PFSK-1 (cell line): Measurements from ENCODE around the gene ADGRA1.

Experiments used
- FOXP2 ChIP-seq: optimal IDR thresholded peaks from 2 replicates; pipeline ENCODE3; 2011; ENCODE audit warnings: borderline replicate concordance, control low read depth, inconsistent platforms; ENCODE audit not compliant: insufficient read depth; ENCODE audit errors: extremely low read length, extremely low read depth
- POLR2AphosphoS5 ChIP-seq: IDR thresholded peaks from 2 replicates; pipeline ENCODE4 v1.6.1; 2012; ENCODE audit warnings: low read depth, mild to moderate bottlenecking, control low read depth, low read length, moderate library complexity
- SIN3A ChIP-seq: IDR thresholded peaks from 2 replicates; pipeline ENCODE4 v1.6.1; 2012; ENCODE audit warnings: mild to moderate bottlenecking, low read length, moderate library complexity, borderline replicate concordance; ENCODE audit not compliant: insufficient read depth
- TAF1 ChIP-seq: IDR thresholded peaks from 2 replicates; pipeline ENCODE4 v1.6.1; 2012; ENCODE audit warnings: low read length, control low read depth, borderline replicate concordance; ENCODE audit not compliant: insufficient read depth
- TF ChIP-seq, protein P1 (sequence below), 2 experiments: IDR thresholded peaks; 2 replicates each; pipeline versions ENCODE4 v1.6.1 to v1.8.0; 2011 to 2012; ENCODE audit warnings: low read depth in 2 of 2, low read length in 2 of 2, control low read depth in 1 of 2, inconsistent platforms in 1 of 2, mild to moderate bottlenecking in 1 of 2, moderate library complexity in 1 of 2; ENCODE audit not compliant: insufficient read depth in 1 of 2

ADGRA1 gene

DNA sequence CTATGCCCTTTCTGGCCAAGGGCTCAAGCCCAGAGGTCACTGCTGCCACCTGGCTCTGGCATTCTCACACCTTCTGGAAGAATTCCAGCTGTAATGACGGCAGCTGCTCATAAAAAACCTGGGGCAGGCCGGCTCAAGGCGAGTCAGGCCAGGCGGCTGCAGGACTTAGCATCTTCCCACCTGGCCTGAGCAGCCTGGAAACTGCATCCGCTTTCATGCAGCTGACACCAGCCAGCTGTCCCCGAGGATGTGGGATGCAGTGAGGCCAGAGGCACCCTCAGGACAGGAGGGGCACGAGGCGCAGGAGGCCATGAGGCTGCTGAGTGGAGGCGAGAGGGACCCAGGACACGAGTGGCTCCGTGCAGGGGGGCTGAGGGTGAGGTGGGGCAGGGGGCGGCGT is 47.5 kb upstream of the ADGRA1 start:
- TF ChIP-seq, protein P1, sequence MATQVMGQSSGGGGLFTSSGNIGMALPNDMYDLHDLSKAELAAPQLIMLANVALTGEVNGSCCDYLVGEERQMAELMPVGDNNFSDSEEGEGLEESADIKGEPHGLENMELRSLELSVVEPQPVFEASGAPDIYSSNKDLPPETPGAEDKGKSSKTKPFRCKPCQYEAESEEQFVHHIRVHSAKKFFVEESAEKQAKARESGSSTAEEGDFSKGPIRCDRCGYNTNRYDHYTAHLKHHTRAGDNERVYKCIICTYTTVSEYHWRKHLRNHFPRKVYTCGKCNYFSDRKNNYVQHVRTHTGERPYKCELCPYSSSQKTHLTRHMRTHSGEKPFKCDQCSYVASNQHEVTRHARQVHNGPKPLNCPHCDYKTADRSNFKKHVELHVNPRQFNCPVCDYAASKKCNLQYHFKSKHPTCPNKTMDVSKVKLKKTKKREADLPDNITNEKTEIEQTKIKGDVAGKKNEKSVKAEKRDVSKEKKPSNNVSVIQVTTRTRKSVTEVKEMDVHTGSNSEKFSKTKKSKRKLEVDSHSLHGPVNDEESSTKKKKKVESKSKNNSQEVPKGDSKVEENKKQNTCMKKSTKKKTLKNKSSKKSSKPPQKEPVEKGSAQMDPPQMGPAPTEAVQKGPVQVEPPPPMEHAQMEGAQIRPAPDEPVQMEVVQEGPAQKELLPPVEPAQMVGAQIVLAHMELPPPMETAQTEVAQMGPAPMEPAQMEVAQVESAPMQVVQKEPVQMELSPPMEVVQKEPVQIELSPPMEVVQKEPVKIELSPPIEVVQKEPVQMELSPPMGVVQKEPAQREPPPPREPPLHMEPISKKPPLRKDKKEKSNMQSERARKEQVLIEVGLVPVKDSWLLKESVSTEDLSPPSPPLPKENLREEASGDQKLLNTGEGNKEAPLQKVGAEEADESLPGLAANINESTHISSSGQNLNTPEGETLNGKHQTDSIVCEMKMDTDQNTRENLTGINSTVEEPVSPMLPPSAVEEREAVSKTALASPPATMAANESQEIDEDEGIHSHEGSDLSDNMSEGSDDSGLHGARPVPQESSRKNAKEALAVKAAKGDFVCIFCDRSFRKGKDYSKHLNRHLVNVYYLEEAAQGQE (IDR thresholded peaks at IDR 0.05; ENCODE audit: insufficient read depth in 1 of 2, low read depth in 2 of 2, low read length in 2 of 2): no peak
- TF ChIP-seq POLR2AphosphoS5 (no peak), FOXP2 (no peak), SIN3A (no peak)

DNA sequence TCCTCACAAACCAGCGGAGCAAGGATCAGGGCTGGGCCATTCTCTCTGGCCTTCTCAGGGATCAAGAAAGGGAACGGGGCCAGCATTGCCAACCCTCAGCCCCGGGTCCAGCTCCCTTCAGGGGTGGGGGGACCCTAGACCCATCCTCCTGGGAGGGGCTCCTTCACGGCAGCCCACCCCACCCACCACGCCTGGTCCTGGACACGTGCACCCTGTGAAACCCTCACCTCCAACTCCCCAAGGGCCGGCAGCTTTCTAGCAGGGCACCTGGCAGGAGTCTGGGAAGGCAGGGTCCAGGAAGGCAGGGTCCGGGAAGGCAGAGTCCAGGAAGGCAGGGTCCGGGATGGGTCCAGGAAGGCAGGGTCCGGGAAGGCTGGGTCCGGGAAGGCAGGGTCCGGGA is 46.6 kb upstream of the ADGRA1 start:
- TF ChIP-seq, protein P1 (IDR thresholded peaks at IDR 0.05; ENCODE audit: insufficient read depth in 1 of 2, low read depth in 2 of 2, low read length in 2 of 2): no peak
- TF ChIP-seq FOXP2 (no peak), SIN3A (no peak), POLR2AphosphoS5 (no peak), TAF1 (no peak)

GRCh38 chr10:133042061-133042460 is 45.7 kb upstream of the ADGRA1 start:
- TF ChIP-seq TAF1 (no peak), POLR2AphosphoS5 (no peak), SIN3A (no peak), FOXP2 (no peak)
- TF ChIP-seq, protein P1 (IDR thresholded peaks at IDR 0.05; ENCODE audit: insufficient read depth in 1 of 2, low read depth in 2 of 2, low read length in 2 of 2): no peak

DNA sequence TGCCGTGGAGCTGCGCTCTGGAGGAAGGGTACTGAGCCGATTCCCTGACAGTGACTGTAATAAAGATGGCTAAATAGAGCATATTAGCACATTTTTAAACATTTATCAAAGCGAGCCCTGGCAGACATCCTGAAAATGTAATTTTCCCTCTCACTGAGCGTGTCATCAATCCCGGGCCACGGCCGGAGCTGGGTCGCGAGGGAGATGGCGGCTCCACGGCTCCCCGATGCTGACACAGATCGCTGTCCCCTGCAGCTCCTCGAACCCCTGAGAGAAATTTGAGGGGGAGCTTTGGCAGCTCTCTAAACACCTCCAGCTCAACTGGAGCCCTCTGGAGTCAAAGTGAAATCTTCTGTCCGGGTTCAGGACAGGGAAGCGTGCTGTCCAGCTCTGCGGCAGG is 44.9 kb upstream of the ADGRA1 start:
- TF ChIP-seq TAF1 (no peak), FOXP2 (no peak), SIN3A (no peak), POLR2AphosphoS5 (no peak)
- TF ChIP-seq, protein P1 (IDR thresholded peaks at IDR 0.05; ENCODE audit: insufficient read depth in 1 of 2, low read depth in 2 of 2, low read length in 2 of 2): no peak

DNA sequence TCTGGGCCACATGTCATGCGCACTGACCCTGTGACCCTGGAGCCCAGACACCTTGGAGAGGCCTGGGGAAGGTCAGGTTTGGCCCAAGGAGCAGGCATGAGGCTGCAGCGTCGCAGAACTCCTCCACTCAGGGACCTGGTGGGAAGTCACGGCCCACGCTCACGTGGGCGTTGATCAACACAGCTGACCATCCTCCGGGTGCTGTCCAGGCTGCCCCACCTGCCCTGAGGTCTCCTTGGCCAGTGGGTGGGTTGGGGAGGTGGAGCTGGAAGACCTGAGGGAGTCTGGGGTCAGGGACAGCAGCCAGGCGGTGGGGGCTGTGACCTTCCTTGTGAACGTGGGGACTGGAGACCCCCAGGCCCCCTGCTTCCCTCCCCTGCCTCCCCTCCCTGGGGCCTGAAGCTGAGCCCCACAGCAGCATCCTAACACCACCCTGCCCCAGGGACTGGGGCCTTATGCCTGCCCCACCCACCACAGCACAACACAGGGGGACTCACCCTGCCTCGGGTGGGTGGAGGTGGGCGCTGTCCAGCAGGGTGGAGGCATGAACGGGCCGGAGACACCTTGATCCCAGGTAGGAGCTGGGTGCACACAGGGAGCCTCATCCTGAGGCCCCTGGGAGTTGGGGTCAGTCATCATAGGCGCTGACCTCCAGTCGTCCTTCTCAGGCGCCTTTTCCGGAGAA is 44.0 kb upstream of the ADGRA1 start:
- TF ChIP-seq POLR2AphosphoS5 (no peak), FOXP2 (no peak), TAF1 (no peak), SIN3A (no peak)
